Neural cell (in vitro differentiated cells): ENCODE measurements around the gene CNN3.

ENCODE experiments used
- CTCF ChIP-seq: fragments of 450-650 bp; IDR thresholded peaks from 2 replicates; pipeline ENCODE4 v1.5.1; 2014; ENCODE audit warnings: antibody characterized with exemption, mild to moderate bottlenecking, moderate library complexity; ENCODE audit not compliant: poor library complexity, severe bottlenecking
- EZH2 ChIP-seq: fragments of 200-600, 300-800 bp; shearing (Covaris generic), sonication (generic); IDR thresholded peaks from 2 replicates; pipeline ENCODE4 v1.6.1; 2014; ENCODE audit warnings: antibody characterized with exemption, low read length, borderline replicate concordance, mild to moderate bottlenecking; ENCODE audit not compliant: insufficient read depth, poor library complexity, severe bottlenecking
- RAD21 ChIP-seq: fragments of 450-650 bp; conservative IDR thresholded peaks from 2 replicates; pipeline ENCODE4 v1.6.1; 2014; ENCODE audit warnings: antibody characterized with exemption, mild to moderate bottlenecking, moderate library complexity

GRCh38 chr1:94899756-94900155, 27.2 kb downstream of the CNN3 start:
- no peak for TF ChIP-seq RAD21
- no peak for TF ChIP-seq CTCF
- no peak for TF ChIP-seq EZH2
